Measurements from ENCODE around the gene IGFALS.

IGFALS gene

DNA sequence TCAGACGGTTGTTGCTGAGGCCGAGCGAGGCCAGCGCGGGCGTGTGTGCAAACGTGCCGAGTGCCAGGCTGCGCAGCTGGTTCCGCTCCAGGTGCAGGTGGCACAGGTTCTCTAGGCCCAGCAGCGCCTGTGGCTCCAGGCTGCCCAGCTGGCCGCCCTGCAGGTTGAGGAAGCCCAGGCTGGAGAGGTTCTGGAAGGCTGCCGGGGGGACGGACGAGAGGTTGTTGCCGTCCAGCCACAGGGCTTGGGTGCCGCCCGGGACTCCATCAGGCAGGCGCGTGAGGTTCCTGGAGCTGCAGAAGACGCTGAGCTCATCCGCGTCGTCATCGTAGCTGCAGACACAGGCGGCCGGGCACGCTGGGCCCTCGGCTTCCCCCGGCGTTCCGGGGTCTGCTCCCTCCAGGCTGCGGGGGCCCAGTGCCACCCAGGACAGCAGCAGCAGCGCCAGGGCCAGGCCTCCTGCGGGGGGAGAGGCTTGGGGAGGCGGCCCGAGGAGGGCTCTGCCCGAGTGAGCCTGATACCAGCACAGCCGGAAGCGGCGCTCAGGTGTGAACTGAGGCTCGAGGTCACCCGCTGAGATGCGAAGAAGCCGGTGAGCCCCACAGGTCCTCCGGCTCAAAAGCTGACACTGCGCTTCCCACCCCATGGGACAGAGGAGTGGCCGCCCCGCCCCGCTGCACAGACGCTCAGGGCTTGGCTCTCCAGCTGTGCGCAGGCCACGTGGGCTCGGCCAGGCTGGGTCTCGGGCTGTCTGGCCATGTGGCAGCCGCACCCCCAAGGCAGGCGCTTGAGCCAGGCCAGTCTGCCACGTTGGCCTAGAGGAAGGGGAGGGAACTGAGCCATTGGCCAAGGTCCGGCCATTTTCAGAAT, 1.3 kb downstream of the IGFALS start:
- Histone ChIP-seq H3K4me1 (ENCODE audit: insufficient read depth, low read length) (no peaks in the 10 kb centered on the region), H3K27me3 (ENCODE audit: insufficient read depth, low read length, poor library complexity) (no peaks in the 10 kb centered on the region), H3K9me3 (ENCODE audit: insufficient read depth, low read length, severe bottlenecking) (no peaks in the 10 kb centered on the region), H3K79me2 (ENCODE audit: insufficient read depth, low read length) (peaks cover 10% of the 10 kb centered on the region), H2AFZ (ENCODE audit: low read depth, low read length) (no peak overlapping the region), H3K9ac (ENCODE audit: low read depth, low read length) (no peak overlapping the region), H3K27ac (ENCODE audit: low read length) (no peak overlapping the region), H3K4me3 (ENCODE audit: low read depth in 1 of 2, low read length in 2 of 2) (no peak overlapping the region), H3K36me3 (ENCODE audit: insufficient read depth, low read length) (peaks cover 41% of the 10 kb centered on the region), H4K20me1 (ENCODE audit: insufficient read depth, low read length) (peaks cover 43% of the 10 kb centered on the region), H3K4me2 (ENCODE audit: insufficient read depth, low read length) (no peak overlapping the region)
- TF ChIP-seq, protein P1, sequence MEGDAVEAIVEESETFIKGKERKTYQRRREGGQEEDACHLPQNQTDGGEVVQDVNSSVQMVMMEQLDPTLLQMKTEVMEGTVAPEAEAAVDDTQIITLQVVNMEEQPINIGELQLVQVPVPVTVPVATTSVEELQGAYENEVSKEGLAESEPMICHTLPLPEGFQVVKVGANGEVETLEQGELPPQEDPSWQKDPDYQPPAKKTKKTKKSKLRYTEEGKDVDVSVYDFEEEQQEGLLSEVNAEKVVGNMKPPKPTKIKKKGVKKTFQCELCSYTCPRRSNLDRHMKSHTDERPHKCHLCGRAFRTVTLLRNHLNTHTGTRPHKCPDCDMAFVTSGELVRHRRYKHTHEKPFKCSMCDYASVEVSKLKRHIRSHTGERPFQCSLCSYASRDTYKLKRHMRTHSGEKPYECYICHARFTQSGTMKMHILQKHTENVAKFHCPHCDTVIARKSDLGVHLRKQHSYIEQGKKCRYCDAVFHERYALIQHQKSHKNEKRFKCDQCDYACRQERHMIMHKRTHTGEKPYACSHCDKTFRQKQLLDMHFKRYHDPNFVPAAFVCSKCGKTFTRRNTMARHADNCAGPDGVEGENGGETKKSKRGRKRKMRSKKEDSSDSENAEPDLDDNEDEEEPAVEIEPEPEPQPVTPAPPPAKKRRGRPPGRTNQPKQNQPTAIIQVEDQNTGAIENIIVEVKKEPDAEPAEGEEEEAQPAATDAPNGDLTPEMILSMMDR (IDR thresholded peaks at IDR 0.05; ENCODE audit: borderline replicate concordance, extremely low read depth, low read length, poor library complexity, severe bottlenecking) = no peak
- TF ChIP-seq EZH2 (IDR thresholded peaks at IDR 0.05; ENCODE audit: borderline replicate concordance, low read depth, low read length, severe bottlenecking) = no peak
- DNase-seq = no peak
- no peak for ATAC-seq (ENCODE audit: insufficient read depth, low read depth)

DNA sequence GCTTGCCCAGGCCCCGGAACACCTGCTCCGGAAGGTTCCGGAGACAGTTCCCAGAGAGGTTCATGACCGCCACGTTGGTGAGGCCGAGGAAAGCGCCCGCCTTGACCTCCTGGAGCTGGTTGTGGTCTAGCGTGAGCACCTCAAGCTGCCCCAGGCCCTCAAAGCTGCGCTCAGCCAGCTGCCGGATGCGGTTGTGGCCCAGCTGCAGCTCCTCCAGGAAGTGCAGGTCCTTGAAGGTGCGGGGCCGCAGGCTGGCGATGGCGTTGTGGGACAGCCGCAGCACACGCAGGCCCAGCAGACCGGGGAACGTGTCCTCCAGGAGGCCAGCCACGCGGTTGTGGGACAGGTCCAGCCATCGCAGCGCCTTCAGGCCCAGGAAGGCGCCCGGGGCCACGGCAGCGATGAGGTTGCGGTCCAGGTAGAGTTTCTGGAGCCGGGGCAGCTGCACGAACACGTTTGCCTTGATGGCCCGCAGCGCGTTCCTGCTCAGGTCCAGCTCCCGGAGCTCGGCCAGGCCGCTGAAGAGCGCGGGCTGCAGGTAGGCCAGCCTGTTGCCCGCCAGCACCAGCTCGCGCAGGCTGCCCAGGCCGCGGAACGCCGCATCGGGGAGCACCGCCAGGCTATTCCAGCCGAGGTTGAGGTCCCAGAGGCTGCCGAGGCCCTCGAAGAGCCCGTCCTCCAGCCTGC, 2.1 kb downstream of the IGFALS start:
- Histone ChIP-seq H3K9me3 (ENCODE audit: insufficient read depth, low read length, severe bottlenecking) (no peaks in the 10 kb centered on the region), H2AFZ (ENCODE audit: low read depth, low read length) (no peak overlapping the region), H3K36me3 (ENCODE audit: insufficient read depth, low read length) (peaks cover 49% of the 10 kb centered on the region), H3K27me3 (ENCODE audit: insufficient read depth, low read length, poor library complexity) (no peaks in the 10 kb centered on the region), H3K4me1 (ENCODE audit: insufficient read depth, low read length) (peaks cover 2% of the 10 kb centered on the region; the same call in 1 of the 2 replicates), H3K4me2 (ENCODE audit: insufficient read depth, low read length) (no peak overlapping the region), H4K20me1 (ENCODE audit: insufficient read depth, low read length) (peaks cover 50% of the 10 kb centered on the region), H3K27ac (ENCODE audit: low read length) (no peak overlapping the region), H3K79me2 (ENCODE audit: insufficient read depth, low read length) (peaks cover 18% of the 10 kb centered on the region), H3K4me3 (ENCODE audit: low read depth in 1 of 2, low read length in 2 of 2) (no peak overlapping the region), H3K9ac (ENCODE audit: low read depth, low read length) (no peak overlapping the region)
- ATAC-seq (ENCODE audit: insufficient read depth, low read depth) (no peak), DNase-seq (no peak)
- TF ChIP-seq, protein P1 (IDR thresholded peaks at IDR 0.05; ENCODE audit: borderline replicate concordance, extremely low read depth, low read length, poor library complexity, severe bottlenecking) = no peak

DNA sequence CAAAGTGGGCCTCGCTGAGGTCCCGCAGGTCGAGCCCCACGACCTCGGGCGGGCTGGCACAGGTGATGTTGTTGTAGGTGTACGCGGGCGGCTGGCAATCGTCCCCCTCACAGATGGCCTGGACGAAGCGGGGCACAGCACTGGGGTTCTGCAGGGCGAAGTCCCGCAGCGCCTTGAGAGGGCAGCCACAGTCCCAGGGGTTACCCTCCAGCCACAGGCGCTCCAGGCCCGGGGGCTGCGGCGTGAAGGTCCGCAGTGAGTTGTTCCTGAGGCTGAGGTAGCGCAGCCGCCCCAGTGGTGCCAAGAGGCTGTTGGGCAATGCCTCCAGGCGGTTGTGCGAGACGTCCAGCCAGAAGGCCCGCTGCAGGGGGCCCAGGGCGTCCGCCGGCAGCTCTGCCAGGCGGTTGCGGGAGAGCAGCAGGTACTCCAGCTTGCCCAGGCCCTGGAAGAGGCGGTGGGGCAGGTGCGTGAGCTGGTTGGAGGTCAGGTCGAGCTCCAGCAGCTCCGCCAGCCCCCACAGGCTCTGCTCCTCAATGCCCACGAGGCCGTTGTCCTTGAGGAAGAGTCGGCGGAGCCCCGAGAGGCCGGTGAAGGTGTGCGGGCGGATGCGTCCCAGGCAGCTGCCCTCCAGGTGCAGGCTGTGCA, 2.8 kb downstream of the IGFALS start:
- DNase-seq (no peak), ATAC-seq (ENCODE audit: insufficient read depth, low read depth) (no peak)
- peaks cover 4% of the 10 kb centered on the region for H3K4me1 ChIP-seq (ENCODE audit: insufficient read depth, low read length)
- TF ChIP-seq, protein P1 (IDR thresholded peaks at IDR 0.05; ENCODE audit: borderline replicate concordance, extremely low read depth, low read length, poor library complexity, severe bottlenecking) = no peak
- no peak for TF ChIP-seq EZH2 (IDR thresholded peaks at IDR 0.05; ENCODE audit: borderline replicate concordance, low read depth, low read length, severe bottlenecking)
- peaks cover 25% of the 10 kb centered on the region for H3K79me2 ChIP-seq (ENCODE audit: insufficient read depth, low read length)
- H3K36me3 ChIP-seq (ENCODE audit: insufficient read depth, low read length) = peaks cover 55% of the 10 kb centered on the region
- H2AFZ ChIP-seq (ENCODE audit: low read depth, low read length) = no peak overlapping the region
- no peak overlapping the region for H3K4me3 ChIP-seq (ENCODE audit: low read depth in 1 of 2, low read length in 2 of 2)
- peaks cover 57% of the 10 kb centered on the region for H4K20me1 ChIP-seq (ENCODE audit: insufficient read depth, low read length)
- no peak overlapping the region for H3K4me2 ChIP-seq (ENCODE audit: insufficient read depth, low read length)
- H3K9me3 ChIP-seq (ENCODE audit: insufficient read depth, low read length, severe bottlenecking) = no peaks in the 10 kb centered on the region
- no peaks in the 10 kb centered on the region for H3K27me3 ChIP-seq (ENCODE audit: insufficient read depth, low read length, poor library complexity)
- no peak overlapping the region for H3K27ac ChIP-seq (ENCODE audit: low read length)
- H3K9ac ChIP-seq (ENCODE audit: low read depth, low read length) = no peak overlapping the region
